Measurements from ENCODE around the gene CHMP1A.
"Not testable (repeated sequence)": the region's sequence is repeated elsewhere in the genome, so short reads cannot be mapped to it uniquely, and the experiment has no call there.

CHMP1A gene

DNA sequence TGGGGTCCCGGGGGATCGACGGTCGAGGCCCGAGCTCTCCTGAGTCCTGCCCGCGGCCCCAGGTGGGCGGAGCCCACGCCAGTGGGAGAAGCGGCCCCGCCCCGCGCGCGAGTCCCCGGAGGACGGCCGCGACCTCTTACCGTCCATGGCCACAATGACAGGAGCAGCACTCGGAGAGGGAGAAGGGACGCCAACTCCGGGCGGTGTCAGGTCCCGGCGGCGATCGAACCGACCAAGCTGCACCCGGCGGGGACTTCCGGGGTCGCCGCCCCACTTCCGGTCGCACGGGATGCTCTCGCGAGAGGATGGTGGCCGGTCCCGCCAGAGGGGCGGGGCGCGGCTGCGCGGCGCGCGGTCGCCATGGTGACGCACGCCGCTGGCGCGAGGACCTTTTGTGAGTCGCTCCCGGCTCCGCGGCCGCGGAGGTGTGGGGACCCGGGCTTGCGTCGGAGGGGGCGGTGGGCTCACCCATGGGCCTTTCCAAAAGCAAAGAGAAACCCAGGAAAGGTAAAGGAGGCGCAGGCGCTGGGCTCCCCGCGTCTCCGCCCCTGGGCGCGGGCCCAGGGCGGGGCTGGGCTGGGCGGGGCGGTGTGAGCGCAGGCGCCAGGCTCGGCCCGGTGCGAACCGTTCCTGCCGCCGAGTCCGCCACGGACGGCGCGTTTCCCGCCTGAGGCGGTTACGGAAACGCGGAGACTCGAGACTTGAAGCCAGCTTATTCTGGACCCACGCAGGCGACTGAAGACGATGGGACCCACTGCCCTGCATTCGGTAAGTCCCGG is at the start of gene CHMP1A, which contains the start of gene SPATA33:
Gene CHMP1A (minus strand): TSS at position 267 of the 779 bp plus-strand sequence. CDS start 120 bp downstream, at position 147.
Gene SPATA33 (plus strand): TSS at position 395 of the 779 bp plus-strand sequence. CDS start 76 bp downstream, at position 471.
- no peak for DNase-seq

- no peak for DNase-seq
Observed at GRCh38 chr16:89706518-89707260, 49.2 kb upstream of the CHMP1A start.

GRCh38 chr16:89705006-89705405 is 47.5 kb upstream of the CHMP1A start:
- no peak for DNase-seq

GRCh38 chr16:89704281-89704680 is 46.8 kb upstream of the CHMP1A start:
- no peak for DNase-seq

- DNase-seq, result peak; percentile 70
Observed at GRCh38 chr16:89701425-89702406, 44.2 kb upstream of the CHMP1A start, which contains the start of gene SPATA2L. SPATA2L (minus strand) TSS chr16:89701705; CDS start chr16:89701232, 473 bp downstream.

- no peak for DNase-seq
Observed at GRCh38 chr16:89700649-89701424, 43.3 kb upstream of the CHMP1A start.

DNA sequence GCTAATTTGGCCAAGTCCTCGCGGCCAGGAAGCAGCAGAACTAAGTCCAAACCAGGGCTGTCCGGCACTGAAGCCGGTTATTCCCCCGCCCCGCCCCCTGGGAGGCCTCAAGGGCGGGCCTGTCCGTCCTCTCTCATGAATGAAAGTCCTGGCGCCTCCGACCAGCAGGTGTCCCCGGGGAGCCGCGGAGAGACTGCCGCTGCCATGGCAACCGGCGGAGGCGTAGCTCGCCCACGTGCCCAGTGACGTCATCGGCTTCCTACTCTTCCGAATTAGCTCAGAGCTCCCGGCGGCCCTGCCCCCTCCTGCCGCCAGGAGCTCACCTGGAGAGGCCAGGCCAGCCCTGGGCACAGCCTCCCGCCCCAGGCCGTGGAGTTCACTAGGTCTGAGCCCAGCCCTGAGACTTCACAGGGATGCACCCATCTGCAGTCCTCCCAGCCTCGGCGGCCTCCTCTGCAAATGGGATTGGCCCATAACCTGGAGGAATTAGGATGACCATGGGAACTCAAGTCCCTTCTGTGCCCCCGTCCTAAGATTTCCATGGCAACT is 42.7 kb upstream of the CHMP1A start:
- peak; percentile 81 for DNase-seq

- not testable (repeated sequence) for DNase-seq
Observed at GRCh38 chr16:89699629-89700099, 42.2 kb upstream of the CHMP1A start.

GRCh38 chr16:89698717-89699116 is 41.2 kb upstream of the CHMP1A start:
- DNase-seq, result not testable (repeated sequence)

GRCh38 chr16:89697616-89698331 is 40.3 kb upstream of the CHMP1A start:
- peak; percentile 21 for DNase-seq

- peak; percentile 24 for DNase-seq
Observed at GRCh38 chr16:89697161-89697615, 39.7 kb upstream of the CHMP1A start.

DNA sequence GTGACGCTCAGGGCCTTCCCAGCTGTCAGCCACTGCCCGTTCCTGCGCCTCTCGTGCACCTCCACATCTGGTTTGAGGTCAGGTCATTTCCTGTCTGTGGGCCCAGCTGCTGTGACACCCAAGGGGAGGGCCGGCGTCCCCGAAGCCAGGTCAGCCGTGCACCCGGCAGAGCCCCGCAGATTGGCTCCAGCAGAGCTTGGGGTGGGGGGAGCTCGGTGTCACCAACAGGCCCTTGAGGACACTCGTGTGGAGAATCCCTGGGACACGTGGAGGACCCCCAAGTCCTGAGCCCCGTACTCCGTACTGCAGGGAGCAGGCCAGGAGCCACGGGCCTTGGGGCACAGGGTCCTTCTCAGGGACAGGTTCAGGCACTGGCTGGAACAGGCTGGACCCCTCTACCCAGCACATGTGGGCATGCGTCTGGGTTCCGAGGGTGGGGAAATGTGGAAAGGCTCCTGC is 39.2 kb upstream of the CHMP1A start:
- no peak for DNase-seq

GRCh38 chr16:89695875-89696669 is 38.6 kb upstream of the CHMP1A start:
- no peak for DNase-seq

DNA sequence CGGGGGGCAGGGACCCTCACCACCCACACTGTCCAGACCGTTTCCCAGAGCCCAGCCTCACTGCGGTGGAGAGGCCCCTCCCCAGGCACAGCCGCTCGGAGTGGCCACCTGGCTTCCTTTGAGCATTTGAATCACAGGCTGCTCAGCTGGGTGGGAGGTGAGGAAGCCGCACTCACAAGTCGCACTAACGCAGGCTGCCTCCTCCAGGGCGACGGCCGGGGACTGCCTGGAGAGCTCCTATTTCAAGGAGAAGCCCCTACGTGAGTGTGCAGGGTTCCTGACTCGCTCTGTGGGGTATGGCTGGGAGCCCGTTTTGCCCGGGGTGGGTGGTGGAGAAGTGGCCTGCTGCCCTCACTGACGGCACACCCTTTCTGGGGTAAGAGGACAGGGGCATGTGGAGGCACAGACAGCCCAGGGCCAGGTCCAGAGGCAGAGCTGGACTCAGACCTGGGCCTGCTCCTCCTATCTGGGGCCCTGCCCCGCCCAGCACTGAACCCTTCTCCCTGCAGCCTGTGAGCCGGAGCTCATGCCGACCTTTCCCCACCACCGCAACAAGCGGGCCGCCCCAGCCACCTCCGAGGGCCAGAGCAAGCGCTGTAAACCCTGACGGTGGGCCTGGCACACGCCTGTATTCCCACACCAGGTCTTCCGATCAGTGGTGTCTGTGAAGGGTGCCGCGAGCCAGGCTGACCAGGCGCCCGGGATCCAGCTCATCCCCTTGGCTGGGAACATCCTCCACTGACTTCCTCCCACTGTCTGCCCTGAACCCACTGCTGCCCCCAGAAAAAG is 37.8 kb upstream of the CHMP1A start:
- no peak for DNase-seq

GRCh38 chr16:89694784-89695085 is 37.2 kb upstream of the CHMP1A start:
- not testable (repeated sequence) for DNase-seq

- no peak for DNase-seq
Observed at GRCh38 chr16:89693931-89694783, 36.6 kb upstream of the CHMP1A start.

DNA sequence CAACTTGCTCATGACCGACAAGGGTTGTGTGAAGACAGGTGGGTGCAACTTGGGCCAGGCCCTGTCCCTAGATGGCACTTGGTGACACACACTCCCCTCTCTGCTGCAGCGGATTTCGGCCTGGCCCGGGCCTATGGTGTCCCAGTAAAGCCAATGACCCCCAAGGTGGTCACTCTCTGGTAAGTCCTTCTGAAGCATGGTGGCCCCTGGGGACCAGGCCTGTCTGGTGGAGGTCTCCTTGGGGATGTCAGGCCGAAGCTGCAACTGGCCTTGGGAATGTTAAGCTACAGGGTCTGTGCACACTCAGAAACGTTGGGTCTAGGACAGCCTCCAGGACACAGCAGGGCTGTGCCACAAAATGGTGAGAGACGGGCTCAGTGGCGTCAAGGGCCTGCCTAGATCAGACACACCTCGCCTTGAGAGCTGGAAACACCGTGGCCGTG is 35.8 kb upstream of the CHMP1A start:
- DNase-seq, result no peak
